Stimulated activated naive CD4-positive, alpha-beta T cell (primary cell): Measurements from ENCODE around the gene SLC5A1.

ENCODE experiments used
- DNase-seq, 6 experiments: peaks; one replicate each; lab custom pipeline; 2025; lab: John Stamatoyannopoulos, UW

SLC5A1 gene

GRCh38 chr22:32042924-32043323 is at the start of gene SLC5A1:
Gene SLC5A1 (plus strand): TSS chr22:32043261. CDS start chr22:32043282, 21 bp downstream.
- DNase-seq = no peak

DNA sequence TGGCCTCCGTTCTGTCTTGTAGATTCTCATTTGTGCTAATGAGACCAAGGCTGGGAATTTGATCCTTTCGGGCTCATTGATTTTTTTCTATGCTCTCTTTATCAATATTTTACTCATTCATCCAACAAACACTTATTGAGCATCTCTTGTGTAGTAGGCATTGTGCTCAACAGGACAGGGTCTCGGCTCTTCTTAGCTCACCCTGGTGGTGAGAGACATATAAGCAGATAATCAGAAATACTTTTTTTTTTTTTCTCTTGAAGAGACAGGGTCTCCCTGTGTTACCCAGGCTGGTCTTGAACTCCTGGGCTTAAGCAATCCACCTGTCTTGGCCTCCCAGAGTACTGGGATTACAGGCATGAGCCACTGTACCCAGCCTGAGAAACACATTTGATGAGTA is 48.0 kb upstream of the SLC5A1 start:
- DNase-seq = no peak

DNA sequence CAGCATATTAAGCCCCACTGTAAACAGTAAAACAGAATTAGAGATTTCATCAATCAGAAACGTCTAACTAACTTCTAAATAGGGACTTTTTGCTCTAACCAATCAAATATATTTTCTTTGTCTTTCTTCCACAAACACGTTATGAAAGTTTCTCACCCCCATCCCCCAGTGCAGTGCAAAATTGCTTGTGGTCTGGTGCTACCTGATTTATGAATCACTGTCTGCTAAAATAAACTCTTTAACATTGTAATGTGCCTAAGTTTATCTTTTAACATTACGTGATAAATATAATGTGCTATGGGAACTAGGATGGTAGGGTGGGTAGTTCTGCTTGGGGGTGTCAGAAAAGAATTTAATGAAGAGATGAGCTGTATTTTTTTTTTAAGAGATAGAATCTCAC is 47.3 kb upstream of the SLC5A1 start:
- DNase-seq = no peak

DNA sequence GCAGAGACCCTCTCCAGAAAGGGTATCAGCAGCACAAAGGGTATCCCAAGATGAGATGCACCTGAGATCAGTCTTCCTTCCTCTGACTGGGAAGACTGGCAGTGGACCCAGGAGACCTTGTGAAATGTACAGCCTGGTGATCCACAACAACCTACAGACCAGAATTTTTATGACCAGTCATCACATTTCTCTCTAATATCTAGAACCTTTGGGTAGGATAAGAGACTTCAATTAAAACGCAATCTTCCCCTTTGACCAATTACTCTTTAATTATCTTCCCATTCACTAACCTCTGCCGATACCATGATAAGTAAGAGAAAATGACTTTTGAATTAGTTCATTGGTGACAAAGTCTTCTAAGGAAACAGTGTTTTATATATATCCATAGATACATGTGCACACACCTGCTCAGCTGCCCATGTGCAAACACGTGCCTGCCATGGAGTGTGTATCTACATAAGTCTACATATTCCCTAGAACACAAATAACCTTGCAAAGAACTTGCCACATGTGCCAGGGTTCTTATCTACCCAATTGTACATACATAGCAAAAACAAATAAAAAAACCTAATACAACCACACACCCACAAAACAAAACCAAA is 44.2 kb upstream of the SLC5A1 start:
- no peak for DNase-seq

DNA sequence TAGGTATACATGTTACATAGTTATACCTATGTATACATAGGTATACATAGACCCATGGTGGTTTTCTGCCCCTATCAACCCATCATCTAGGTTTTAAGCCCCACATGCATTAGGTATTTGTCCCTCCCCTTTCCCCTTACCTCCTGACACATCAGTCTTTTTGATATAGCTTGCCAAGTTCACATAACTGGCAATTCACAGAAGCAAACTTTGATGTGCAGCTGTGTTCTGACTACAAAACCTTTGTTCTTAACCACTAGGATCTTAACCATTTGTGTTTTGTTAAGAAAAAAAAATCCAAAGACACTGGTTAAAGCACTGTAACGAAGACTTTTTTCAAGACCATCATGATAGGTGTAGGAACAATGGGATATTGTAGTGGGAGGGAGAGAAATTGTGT is 42.9 kb upstream of the SLC5A1 start:
- peak in 2 of 6 experiments; percentile 4 to 11 for DNase-seq

GRCh38 chr22:32005453-32005852 is 37.6 kb upstream of the SLC5A1 start:
- DNase-seq = no peak

- DNase-seq = no peak
These were observed 29.9 kb upstream of the SLC5A1 start for GRCh38 chr22:32013200-32013599.

GRCh38 chr22:32016081-32016480 is 27.0 kb upstream of the SLC5A1 start:
- DNase-seq = no peak

DNA sequence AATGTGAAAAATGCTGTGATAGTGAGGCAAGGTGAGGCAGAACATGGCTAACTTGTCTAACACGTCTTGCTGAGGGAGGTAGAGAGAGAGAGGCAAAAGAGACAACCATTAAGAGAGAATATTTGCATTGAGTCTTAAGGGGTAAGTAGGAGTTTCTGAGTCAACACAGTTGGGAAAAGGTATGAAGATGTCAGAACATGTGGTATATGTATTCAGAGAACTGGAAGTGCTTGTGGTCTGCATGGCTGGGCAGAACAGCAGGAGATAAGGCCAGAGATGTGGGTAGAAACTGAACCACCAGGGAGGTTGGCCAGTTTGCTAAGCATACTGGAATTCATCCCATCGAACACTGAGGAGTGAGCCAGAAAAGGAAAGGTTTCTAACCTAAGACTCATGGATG is 25.0 kb upstream of the SLC5A1 start:
- DNase-seq = no peak

GRCh38 chr22:32020117-32020516 is 22.9 kb upstream of the SLC5A1 start:
- no peak for DNase-seq

DNA sequence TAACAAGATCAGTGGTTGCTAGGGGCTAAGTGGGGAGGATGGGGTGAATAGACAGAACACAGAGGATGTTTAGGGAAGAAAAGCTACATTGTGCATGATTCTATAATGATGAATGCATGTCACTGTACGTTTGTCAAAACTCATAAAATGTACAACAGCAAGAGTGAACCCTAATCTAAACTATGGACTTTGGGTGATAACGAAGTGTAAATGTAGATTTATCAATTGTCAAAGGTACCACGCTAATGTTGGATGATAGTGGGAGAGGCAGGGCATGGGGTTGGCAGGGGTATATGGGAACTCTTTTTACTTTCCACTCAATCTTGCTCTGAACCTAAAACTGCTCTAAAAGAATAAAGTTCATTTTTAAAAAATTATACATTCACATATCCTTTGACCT is 21.3 kb upstream of the SLC5A1 start:
- DNase-seq = no peak

GRCh38 chr22:32023251-32023827 is 19.7 kb upstream of the SLC5A1 start:
- DNase-seq = no peak

GRCh38 chr22:32024796-32025195 is 18.3 kb upstream of the SLC5A1 start:
- DNase-seq = no peak

DNA sequence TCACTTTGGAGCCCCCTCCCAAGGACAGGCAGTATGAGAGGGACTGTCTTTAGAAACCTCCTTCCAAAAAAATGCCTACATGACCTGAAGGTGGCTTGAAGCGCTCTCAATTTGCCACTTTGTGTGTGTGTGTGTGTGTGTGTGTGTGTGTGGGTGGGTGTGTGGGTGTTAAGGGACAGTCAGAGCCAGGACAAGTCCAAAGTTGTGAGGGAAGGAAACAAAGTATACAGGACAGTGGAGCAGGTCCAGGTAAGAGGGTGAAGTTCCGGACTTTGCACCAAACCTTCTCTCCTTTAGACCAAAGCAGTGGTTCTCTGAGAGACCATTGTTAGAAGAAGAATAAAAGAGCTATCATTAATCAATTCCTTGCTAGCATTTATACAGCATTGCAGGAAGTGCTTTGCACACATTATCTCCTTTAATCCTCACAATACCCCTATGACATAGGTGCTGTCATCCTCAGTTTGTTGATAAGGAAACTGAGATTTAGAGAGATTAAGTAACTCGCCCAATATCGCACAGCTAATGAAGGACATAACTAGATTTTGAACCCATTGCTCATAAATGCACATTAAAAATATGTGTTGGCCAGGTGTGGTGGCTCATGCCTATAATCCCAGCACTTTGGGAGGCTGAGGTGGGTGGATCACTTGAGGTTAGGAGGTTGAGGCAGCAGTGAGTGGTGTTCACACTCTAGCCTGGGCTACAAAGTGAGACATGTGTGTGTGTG is 12.4 kb upstream of the SLC5A1 start:
- DNase-seq = no peak

GRCh38 chr22:32031466-32031865 is 11.6 kb upstream of the SLC5A1 start:
- DNase-seq = no peak

DNA sequence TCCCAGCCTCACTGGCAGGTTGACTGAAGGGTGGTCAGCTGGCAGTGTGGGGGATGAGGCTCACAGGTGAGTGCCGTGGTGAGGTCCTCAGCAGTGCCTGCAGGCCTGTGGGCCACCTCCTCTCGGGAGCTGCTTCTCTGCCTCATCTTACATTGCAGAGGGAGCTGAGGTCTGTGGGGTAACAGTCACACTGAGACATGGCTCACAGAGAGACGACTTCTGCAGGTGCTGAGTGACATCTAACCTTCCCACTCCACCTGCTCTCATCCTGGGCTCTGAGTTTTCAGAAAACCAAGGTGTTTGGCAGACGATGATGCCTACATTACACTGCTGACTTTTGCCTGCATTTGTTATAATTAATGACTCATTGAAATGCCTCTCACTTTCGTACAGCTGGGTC is 8.8 kb upstream of the SLC5A1 start:
- no peak for DNase-seq

GRCh38 chr22:32037236-32037635 is 5.8 kb upstream of the SLC5A1 start:
- no peak for DNase-seq

GRCh38 chr22:32040324-32040904 is 2.6 kb upstream of the SLC5A1 start:
- DNase-seq = no peak

DNA sequence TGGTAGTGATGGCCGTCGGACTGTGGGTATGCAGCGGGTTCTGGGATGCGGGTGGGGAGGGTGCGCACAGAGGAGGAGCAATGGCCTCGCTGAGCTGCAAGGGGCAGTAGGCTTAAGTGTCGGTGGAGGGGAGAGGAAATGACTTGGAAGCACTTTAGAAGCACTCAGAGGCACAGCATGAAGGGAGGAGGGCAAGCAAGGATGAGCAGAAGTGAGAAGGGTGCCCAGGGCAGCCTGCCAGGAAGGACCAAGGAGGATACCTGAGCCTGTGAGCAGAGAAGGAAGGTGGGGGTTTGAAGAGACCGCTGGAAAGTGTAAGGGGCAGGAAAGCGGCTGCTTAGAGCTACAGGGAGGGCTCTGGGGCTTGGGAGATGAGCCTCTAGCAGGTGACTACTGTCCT is 330 bp downstream of the SLC5A1 start:
- DNase-seq = no peak

DNA sequence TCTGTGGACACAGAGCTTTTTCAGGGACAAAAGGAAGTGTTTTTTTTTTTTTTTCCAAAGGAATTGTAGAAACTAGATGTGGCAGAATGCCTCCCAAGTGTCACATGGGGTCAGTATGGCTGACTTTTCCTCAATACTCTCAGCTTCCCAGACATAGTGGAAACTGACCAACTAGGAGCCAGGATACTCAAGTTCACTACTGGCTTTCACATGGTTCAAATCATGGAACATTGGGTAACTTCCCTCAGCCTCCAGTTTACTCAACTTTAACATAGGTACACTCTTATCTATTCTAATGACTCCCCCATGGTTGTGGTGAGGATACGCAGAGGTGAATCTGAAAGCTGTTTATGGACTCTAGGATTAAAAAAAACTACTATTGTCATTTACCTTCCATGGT is 1.4 kb downstream of the SLC5A1 start:
- no peak for DNase-seq

GRCh38 chr22:32044913-32045312 is 1.9 kb downstream of the SLC5A1 start:
- DNase-seq = no peak

GRCh38 chr22:32048069-32048468 is 5.0 kb downstream of the SLC5A1 start:
- no peak for DNase-seq
